Lower lobe of right lung (tissue), 2 donors: ENCODE measurements around the gene RXYLT1. TPM values are rescaled to one million over a fixed set of nuclear protein-coding genes. Genes with fewer than 3 reads are reported as not detected.
A peak's percentile ranks its signal among the peaks of the same experiment; 100 is the strongest.

Experiments used
- ATAC-seq, 2 donors: fragments of 200-7000 bp; cut with Tn5 transposase; one replicate each; pipeline ENCODE4 v1.9.1; 2020 to 2022; ENCODE audit warnings: mild to moderate bottlenecking in 2 of 2, moderate library complexity in 2 of 2
- DNase-seq: peaks from one replicate; pipeline ENCODE4 v3.0.0-alpha.2; 2020
- H3K27ac ChIP-seq: fragments of 200-600 bp; one replicate; pipeline ENCODE4 v1.8.0; 2022
- H3K27me3 ChIP-seq: fragments of 200-600 bp; one replicate; pipeline ENCODE4 v1.8.0; 2022; ENCODE audit warnings: low read depth
- H3K36me3 ChIP-seq: fragments of 200-600 bp; one replicate; pipeline ENCODE4 v1.8.0; 2022; ENCODE audit warnings: mild to moderate bottlenecking
- H3K4me1 ChIP-seq: fragments of 200-600 bp; one replicate; pipeline ENCODE4 v1.8.0; 2022
- H3K4me3 ChIP-seq: fragments of 200-600 bp; one replicate; pipeline ENCODE4 v1.8.0; 2022; ENCODE audit warnings: mild to moderate bottlenecking
- H3K9me3 ChIP-seq: fragments of 200-600 bp; one replicate; pipeline ENCODE4 v1.8.0; 2022
- intact Hi-C: fragments of 100-400 bp; cut with DNase I; formaldehyde crosslinking; loops from one replicate; pipeline ENCODE4 v1.11.0; 2022
- total RNA-seq: library from RNA; stranded (reverse); fragmentation: NEBNext Ultra II Directional; extraction: Animal tissue kit (Norgen Biotek cat#: 25700); gene quantifications from one replicate; pipeline ENCODE4 v1.2.1, GENCODE V29; 2021
- TF ChIP-seq, protein P1 (sequence below): fragments of 200-600 bp; IDR thresholded peaks from one replicate; pipeline ENCODE4 v1.8.0; 2022; ENCODE audit warnings: antibody characterized with exemption, mild to moderate bottlenecking
- donor health status: DM: no; HTN: yes; CAD: no; lungs with severe emphysema.

The RXYLT1 gene
- total RNA-seq, 1 donor from 2014 or later = 14.5 TPM

DNA sequence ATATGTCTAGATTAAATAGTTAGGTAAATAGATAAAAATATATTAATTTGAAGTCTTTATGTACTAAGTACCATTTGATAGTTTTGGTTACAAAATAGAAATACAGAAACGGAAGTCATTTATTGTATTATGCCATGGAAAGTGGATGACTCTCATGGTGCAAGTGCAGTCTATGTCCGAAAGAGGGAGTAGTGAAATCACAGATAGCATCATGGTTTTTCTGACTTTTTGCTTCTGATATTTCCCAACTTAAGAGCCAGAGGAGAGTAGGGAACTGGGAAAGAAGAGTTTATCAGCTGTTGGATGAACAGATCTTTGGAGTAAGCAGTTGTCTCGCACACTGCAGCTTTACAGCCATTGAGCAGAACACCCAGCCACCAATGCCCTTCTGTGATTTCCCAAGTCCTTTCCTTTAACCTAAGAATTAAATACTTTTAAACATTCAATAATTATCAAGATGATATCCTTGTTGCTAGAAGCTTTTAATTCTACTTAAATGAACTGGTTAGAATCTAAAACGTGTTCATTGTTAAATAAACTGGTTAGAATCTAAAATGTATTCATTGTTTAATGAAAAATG, 46.4 kb downstream of the RXYLT1 start:
- Histone ChIP-seq H3K36me3 (no peaks in the 10 kb centered on the region), H3K27me3 (no peaks in the 10 kb centered on the region), H3K4me1 (no peaks in the 10 kb centered on the region), H3K27ac (no peak overlapping the region), H3K9me3 (no peaks in the 10 kb centered on the region), H3K4me3 (no peak overlapping the region)
- no peak for DNase-seq
- TF ChIP-seq, protein P1, sequence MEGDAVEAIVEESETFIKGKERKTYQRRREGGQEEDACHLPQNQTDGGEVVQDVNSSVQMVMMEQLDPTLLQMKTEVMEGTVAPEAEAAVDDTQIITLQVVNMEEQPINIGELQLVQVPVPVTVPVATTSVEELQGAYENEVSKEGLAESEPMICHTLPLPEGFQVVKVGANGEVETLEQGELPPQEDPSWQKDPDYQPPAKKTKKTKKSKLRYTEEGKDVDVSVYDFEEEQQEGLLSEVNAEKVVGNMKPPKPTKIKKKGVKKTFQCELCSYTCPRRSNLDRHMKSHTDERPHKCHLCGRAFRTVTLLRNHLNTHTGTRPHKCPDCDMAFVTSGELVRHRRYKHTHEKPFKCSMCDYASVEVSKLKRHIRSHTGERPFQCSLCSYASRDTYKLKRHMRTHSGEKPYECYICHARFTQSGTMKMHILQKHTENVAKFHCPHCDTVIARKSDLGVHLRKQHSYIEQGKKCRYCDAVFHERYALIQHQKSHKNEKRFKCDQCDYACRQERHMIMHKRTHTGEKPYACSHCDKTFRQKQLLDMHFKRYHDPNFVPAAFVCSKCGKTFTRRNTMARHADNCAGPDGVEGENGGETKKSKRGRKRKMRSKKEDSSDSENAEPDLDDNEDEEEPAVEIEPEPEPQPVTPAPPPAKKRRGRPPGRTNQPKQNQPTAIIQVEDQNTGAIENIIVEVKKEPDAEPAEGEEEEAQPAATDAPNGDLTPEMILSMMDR = peak; percentile 73
- peak; percentile 55 to 67 for ATAC-seq
- intact Hi-C loops = no loop called here

DNA sequence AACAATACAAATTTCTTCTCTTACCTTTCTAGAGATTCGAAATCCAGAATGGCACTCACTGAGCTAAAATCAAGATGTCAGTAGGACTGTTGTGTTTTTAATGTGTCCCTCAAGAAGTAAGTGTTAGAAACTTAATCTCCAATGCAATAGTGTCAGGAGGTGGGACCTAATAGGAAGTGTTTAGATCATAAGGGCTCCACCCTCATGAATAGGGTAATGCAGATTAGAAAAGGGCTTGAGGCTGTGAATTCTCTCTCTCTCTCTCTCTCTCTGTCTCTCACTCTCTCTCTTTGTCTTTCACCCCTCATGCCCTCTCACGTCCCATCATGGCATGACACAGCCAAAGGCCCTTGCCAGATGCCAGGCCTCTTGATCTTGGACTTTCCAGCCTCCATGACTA, 49.2 kb downstream of the RXYLT1 start:
- Histone ChIP-seq H3K9me3 (no peaks in the 10 kb centered on the region), H3K27me3 (no peaks in the 10 kb centered on the region), H3K4me3 (no peak overlapping the region), H3K4me1 (no peaks in the 10 kb centered on the region), H3K36me3 (no peaks in the 10 kb centered on the region), H3K27ac (no peak overlapping the region)
- intact Hi-C loops = no loop called here
- DNase-seq (no peak), ATAC-seq (no peak)
- TF ChIP-seq, protein P1 = no peak

DNA sequence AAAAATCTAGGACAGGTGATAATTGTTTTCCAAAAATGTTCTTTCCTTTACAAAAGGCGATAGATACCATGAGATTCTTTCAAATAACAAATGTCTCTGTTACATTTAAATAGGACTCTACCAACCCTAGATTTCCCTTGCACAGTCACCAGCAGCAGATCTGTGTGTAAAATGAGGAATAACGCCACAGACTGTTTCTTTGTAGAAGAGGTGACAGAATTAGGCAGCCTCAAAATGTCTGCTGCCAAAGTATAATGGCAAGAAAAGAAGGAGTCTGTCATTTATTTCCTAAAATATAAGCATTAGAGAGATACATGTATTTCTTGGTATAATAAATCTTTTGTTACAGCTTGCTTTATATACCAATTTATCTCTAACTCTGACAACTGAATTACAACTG, 56.3 kb downstream of the RXYLT1 start:
- Histone ChIP-seq H3K4me1 (no peaks in the 10 kb centered on the region), H3K9me3 (no peaks in the 10 kb centered on the region), H3K27me3 (no peaks in the 10 kb centered on the region), H3K27ac (no peak overlapping the region), H3K4me3 (no peak overlapping the region), H3K36me3 (no peaks in the 10 kb centered on the region)
- ATAC-seq (no peak), DNase-seq (no peak)
- TF ChIP-seq, protein P1 = no peak
- intact Hi-C loops = loop anchor here (5.0 kb wide), 1 partner anchor 421 kb away; no protein-coding TSS in a partner anchor

DNA sequence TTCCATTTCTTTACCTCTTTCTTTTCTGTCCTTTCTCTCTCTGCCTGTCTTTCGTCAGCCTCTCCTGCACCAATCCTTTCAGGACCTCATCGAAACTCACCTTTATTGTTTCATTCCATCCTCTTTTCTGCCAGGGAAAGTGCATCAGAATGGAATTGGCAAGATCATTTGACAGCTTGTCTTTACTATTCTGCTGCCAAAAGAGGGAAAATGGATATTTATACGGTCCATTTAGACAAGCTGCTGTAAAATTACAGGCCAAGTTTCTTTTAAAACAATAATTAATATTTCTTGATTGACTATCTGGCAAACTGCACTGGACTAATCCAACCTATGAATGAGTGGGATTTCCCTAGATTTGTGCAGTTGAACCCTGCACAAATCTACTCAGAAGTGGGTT, 57.2 kb downstream of the RXYLT1 start:
- TF ChIP-seq, protein P1 = no peak
- H3K27me3 ChIP-seq = no peaks in the 10 kb centered on the region
- no peak for DNase-seq
- H3K36me3 ChIP-seq = no peaks in the 10 kb centered on the region
- intact Hi-C loops = loop anchor here (5.0 kb wide), 1 partner anchor 420 kb away; no protein-coding TSS in a partner anchor
- H3K27ac ChIP-seq = no peak overlapping the region
- no peaks in the 10 kb centered on the region for H3K4me1 ChIP-seq
- no peak for ATAC-seq
- H3K4me3 ChIP-seq = no peak overlapping the region
- H3K9me3 ChIP-seq = no peaks in the 10 kb centered on the region

DNA sequence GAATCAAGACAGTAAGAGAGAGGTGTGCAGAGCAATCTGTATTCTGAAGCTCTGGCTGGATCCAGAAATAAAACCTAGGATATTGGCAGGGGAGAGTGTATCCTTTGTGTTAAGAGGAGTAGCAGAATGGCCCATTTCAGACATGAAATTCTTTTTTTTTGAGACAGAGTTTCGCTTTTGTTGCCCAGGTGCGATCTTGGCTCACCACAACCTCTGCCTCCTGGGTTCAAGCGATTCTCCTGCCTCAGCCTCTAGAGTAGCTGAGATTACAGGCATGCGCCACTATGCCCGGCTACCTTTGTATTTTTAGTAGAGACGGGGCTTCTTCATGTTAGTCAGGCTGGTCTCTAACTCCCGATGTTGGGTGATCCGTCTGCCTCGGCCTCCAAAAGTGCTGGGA, 58.7 kb downstream of the RXYLT1 start:
- TF ChIP-seq, protein P1 = no peak
- intact Hi-C loops = loop anchor here (5.0 kb wide), 1 partner anchor 419 kb away; no protein-coding TSS in a partner anchor
- Histone ChIP-seq H3K27me3 (no peaks in the 10 kb centered on the region), H3K9me3 (no peaks in the 10 kb centered on the region), H3K4me1 (peaks cover 5% of the 10 kb centered on the region), H3K4me3 (no peak overlapping the region), H3K36me3 (no peaks in the 10 kb centered on the region), H3K27ac (no peak overlapping the region)
- ATAC-seq = no peak
- no peak for DNase-seq
